Activated naive CD8-positive, alpha-beta T cell treated with anti-CD3 and anti-CD28 coated beads, Interleukin-2, amount 50 U/mL, for 24 hours (primary cell): Measurements from ENCODE around the gene ECT2L.
"Not testable (repeated sequence)": the region's sequence is repeated elsewhere in the genome, so short reads cannot be mapped to it uniquely, and the experiment has no call there.

Source experiments
- ATAC-seq: fragments of 150-1000 bp; cut with Tn5 transposase; one replicate; pipeline ENCODE4 v1.10.0; 2021
- DNase-seq: peaks from one replicate; pipeline ENCODE4 v3.0.0; 2021
- H3K27ac Mint-ChIP-seq: one replicate; pipeline ENCODE4 v1.8.0; 2021; ENCODE audit warnings: mild to moderate bottlenecking, mixed read lengths
- H3K27me3 Mint-ChIP-seq: one replicate; pipeline ENCODE4 v1.8.0; 2021; ENCODE audit warnings: mixed read lengths
- H3K36me3 Mint-ChIP-seq: one replicate; pipeline ENCODE4 v1.8.0; 2021; ENCODE audit warnings: low read depth, mixed read lengths
- H3K4me1 Mint-ChIP-seq: one replicate; pipeline ENCODE4 v1.8.0; 2021; ENCODE audit warnings: mixed read lengths
- H3K4me3 Mint-ChIP-seq: one replicate; pipeline ENCODE4 v1.8.0; 2021; ENCODE audit warnings: mild to moderate bottlenecking, moderate library complexity, mixed read lengths
- H3K9me3 Mint-ChIP-seq: one replicate; pipeline ENCODE4 v1.8.0; 2021; ENCODE audit warnings: mixed read lengths

ECT2L gene

DNA sequence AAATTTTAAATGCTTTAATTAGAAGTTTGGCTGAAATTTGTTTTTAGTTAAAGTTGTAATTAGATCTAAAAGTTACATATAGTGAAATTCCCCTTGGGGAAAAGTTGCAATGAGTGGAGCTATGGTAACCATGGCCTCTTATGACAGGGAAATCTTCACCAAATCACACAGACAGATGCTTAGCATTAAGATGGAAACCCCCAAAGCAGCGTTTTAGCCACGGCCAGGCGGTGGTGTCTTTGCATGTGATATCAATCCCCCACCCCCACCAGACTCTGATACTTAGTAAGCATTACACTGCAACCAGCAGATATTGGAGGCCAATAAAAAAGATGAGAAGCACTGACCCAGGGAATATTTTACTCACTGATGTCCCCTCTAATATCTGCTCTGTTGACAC is 116.4 kb downstream of the ECT2L start:
- H3K9me3 Mint-ChIP-seq: no peaks in the 10 kb centered on the region
- H3K36me3 Mint-ChIP-seq: peaks cover 55% of the 10 kb centered on the region
- H3K27ac Mint-ChIP-seq: no peak overlapping the region
- H3K27me3 Mint-ChIP-seq: no peaks in the 10 kb centered on the region
- no peaks in the 10 kb centered on the region for H3K4me1 Mint-ChIP-seq
- ATAC-seq: peak; percentile 40
- no peak for DNase-seq
- H3K4me3 Mint-ChIP-seq: no peak overlapping the region

DNA sequence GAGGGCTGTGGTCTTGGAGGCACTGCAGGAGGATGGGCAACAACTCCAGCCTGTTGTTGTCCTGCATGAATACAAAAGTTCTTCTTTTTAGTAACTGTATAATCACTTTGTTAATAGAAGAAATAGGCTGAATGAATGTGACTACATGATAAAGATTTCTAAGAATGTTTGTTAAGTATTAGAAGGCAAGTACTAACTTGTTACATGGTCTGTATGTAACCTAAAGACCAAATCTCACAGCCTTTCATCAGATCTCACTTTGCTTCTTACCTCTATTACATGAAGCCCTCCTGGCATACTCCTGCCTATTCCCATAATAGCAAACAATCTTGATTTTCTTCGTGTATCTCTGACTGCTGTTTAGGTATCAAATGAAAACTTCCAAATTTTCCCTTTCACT is 118.8 kb downstream of the ECT2L start:
- no peak overlapping the region for H3K4me3 Mint-ChIP-seq
- H3K27me3 Mint-ChIP-seq: no peaks in the 10 kb centered on the region
- H3K27ac Mint-ChIP-seq: no peak overlapping the region
- no peaks in the 10 kb centered on the region for H3K4me1 Mint-ChIP-seq
- no peaks in the 10 kb centered on the region for H3K9me3 Mint-ChIP-seq
- DNase-seq (no peak), ATAC-seq (no peak)
- peaks cover 44% of the 10 kb centered on the region for H3K36me3 Mint-ChIP-seq

DNA sequence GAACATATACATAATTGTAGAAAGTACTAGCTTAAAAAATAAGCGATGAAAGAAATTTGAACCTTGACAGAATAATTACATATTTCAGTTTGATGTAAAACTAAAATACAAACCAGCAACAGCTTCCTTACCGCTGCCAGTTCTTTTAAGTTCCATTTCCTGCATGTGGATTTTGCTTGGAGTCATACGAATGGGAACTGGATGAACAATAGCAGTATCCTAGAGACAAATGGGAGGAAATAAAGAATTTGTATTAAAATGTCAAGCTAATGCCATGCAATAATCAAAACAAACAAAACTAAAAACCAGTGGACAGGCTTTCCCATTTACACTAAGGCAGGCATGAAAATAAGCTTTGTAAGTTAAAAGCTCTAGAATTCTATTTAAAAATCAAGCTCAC is 125.0 kb downstream of the ECT2L start:
- peaks cover 18% of the 10 kb centered on the region for H3K36me3 Mint-ChIP-seq
- no peaks in the 10 kb centered on the region for H3K27me3 Mint-ChIP-seq
- ATAC-seq (no peak), DNase-seq (no peak)
- no peaks in the 10 kb centered on the region for H3K9me3 Mint-ChIP-seq
- H3K4me1 Mint-ChIP-seq: no peaks in the 10 kb centered on the region
- H3K27ac Mint-ChIP-seq: no peak overlapping the region
- H3K4me3 Mint-ChIP-seq: no peak overlapping the region

DNA sequence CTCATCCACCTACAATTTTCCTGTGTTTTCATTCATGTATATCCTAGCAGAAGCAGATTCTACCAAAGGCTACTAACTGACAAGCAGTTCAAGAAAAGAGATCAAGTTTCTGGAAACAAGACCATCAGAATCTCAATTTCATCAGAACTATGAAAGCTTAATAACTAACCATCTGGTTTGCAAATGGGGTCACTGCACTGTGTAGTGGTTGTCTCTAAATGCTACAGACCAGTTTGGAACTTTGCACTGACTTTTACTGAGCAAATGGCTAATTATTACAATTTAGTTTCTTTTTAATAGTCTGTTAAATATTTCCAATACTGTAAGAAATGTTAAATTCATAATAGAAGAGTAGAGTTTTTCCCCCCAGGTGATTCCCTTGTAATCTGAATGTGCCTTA is 127.7 kb downstream of the ECT2L start:
- H3K36me3 Mint-ChIP-seq: peaks cover 23% of the 10 kb centered on the region
- ATAC-seq: no peak

DNA sequence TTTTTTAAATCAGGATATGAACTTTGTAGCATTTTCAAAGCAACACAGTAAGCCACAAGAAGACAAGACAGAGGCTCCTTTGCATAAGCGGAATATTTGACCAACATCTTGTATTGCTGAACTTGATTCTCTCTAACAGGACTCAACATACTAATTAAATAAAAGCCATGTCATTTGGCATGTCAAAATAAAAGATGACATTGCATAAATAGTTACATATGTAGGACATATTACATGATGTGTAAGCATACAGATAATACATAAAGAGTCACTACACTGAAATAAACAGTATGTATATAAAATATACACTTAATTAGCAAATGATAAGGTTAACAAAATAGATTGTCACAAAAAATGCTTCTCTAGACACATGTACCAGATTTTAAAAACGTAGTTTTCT is 129.9 kb downstream of the ECT2L start:
- Mint-ChIP-seq H3K27ac (no peak overlapping the region), H3K4me3 (no peak overlapping the region), H3K36me3 (peaks cover 24% of the 10 kb centered on the region), H3K9me3 (no peaks in the 10 kb centered on the region), H3K4me1 (no peaks in the 10 kb centered on the region), H3K27me3 (no peaks in the 10 kb centered on the region)
- ATAC-seq: no peak
- DNase-seq: no peak

More for the DNA sequence above, 127.7 kb downstream of the ECT2L start:
- no peak for DNase-seq
- Mint-ChIP-seq H3K4me1 (no peaks in the 10 kb centered on the region), H3K9me3 (no peaks in the 10 kb centered on the region), H3K27ac (no peak overlapping the region), H3K27me3 (no peaks in the 10 kb centered on the region), H3K4me3 (no peak overlapping the region)

DNA sequence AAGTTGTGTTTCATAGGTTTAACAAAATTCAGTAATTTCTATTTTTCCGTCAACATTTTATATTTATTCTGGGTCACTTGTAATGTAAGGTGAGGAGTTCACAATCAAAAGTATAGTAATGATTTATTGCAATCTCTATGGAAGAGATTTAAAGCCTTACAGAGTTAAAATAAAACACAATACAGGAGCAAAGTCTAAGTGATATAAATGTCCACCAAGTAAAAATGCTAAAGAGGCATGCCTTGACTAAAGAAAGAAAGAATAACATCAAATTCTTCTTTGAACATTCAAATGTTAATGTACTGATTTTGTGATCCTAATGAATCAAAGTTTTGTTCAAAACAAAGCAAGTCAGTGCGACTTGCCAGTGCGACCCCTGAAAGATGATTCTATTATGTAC is 130.7 kb downstream of the ECT2L start:
- Mint-ChIP-seq H3K36me3 (peaks cover 24% of the 10 kb centered on the region), H3K4me1 (peaks cover 1% of the 10 kb centered on the region)
- ATAC-seq: no peak

DNA sequence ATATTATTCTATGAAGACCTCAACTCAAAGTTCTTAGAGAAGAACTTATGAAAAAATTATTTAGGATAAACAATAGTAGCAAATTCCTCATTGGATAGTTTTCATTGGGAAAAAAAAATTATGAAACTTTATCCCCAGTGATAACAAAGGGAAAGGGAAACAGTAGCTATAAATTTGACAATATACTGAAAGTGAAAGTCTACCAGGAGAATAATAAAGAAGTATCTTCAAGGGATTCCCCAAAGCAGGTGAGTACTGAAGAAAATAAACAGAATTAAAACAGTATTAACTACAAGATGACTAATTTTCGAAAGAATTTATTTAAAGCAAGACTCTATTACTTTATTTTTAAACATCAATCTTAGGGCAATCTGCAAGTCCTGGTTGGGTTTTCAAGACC is 135.8 kb downstream of the ECT2L start:
- H3K4me1 Mint-ChIP-seq: peaks cover 5% of the 10 kb centered on the region
- DNase-seq (no peak), ATAC-seq (no peak)
- no peak overlapping the region for H3K27ac Mint-ChIP-seq
- H3K27me3 Mint-ChIP-seq: no peaks in the 10 kb centered on the region
- no peaks in the 10 kb centered on the region for H3K9me3 Mint-ChIP-seq
- H3K4me3 Mint-ChIP-seq: no peak overlapping the region
- H3K36me3 Mint-ChIP-seq: peaks cover 37% of the 10 kb centered on the region

More for the DNA sequence above, 130.7 kb downstream of the ECT2L start:
- H3K27ac Mint-ChIP-seq: no peak overlapping the region
- no peaks in the 10 kb centered on the region for H3K27me3 Mint-ChIP-seq
- H3K4me3 Mint-ChIP-seq: no peak overlapping the region
- no peak for DNase-seq
- H3K9me3 Mint-ChIP-seq: no peaks in the 10 kb centered on the region

DNA sequence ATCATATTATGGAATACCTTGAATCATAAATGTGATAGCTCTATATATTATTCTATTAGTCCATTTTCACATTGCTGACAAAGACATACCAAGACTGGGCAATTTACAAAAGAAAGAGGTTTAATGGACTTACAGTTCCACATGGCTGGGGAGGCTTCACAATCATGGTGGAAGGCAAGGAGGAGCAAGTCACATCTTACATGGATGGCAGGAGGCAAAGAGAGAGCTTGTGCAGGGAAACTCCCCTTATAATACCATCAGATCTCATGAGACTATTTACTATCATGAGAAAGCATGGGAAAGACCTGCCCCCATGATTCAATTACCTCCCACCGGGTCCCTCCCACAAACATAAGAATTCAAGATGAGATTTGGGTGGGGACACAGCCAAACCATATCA is 141.0 kb downstream of the ECT2L start:
- H3K4me3 Mint-ChIP-seq, ATAC-seq: not testable (repeated sequence)

DNA sequence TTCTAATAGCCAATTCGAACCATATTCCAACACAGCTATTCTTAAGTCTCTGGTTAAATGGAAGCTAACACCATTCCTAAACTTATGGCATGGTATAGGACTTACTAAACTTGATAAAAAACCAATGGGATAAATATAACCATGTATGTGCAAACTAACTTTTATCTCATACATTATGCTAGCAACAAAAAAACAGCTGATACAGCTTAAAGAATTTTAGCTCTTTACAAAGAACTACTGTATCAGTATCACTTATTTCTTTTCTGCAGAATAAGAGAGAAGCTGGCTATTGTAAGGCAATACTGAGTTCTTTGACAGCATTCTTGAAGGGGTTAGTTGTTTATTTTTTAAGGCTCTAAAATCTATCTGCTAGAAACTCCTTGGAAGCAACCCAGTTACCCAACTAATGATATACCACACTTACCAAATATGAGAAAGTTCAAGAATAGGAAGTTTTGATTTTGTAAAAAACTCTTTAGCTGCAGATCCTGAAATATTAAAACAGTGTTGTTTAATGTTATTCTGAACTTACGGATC is 147.3 kb downstream of the ECT2L start:
- H3K9me3 Mint-ChIP-seq: no peaks in the 10 kb centered on the region
- ATAC-seq: no peak
- H3K27me3 Mint-ChIP-seq: no peaks in the 10 kb centered on the region
- H3K4me1 Mint-ChIP-seq: peaks cover 38% of the 10 kb centered on the region
- H3K27ac Mint-ChIP-seq: no peak overlapping the region
- no peak overlapping the region for H3K4me3 Mint-ChIP-seq
- DNase-seq: no peak
- peaks cover 58% of the 10 kb centered on the region for H3K36me3 Mint-ChIP-seq

More for the DNA sequence above, 141.0 kb downstream of the ECT2L start:
- H3K4me1 Mint-ChIP-seq, DNase-seq, H3K27me3 Mint-ChIP-seq, H3K27ac Mint-ChIP-seq, H3K9me3 Mint-ChIP-seq: not testable (repeated sequence)
- peaks cover 65% of the 10 kb centered on the region for H3K36me3 Mint-ChIP-seq

DNA sequence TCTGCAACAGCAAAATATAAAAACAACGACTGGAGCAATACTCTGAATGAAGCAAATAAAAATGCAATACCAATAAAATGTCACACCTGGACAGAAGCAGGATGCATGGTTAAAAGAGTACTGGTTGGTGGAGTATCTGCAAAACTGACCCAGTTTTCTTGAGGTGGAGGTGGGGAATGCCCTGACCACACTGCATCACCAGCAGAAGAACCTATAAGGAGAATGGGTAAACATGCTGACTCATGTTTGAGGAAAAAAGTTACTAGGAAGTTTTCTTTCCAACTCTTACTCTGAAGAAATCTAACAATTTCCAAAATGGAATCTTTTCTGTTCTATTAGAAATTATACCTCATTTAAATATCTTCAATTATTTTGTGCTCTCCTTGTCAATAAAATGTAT is 148.5 kb downstream of the ECT2L start:
- peaks cover 50% of the 10 kb centered on the region for H3K36me3 Mint-ChIP-seq
- peak; percentile 19 for DNase-seq
- ATAC-seq: no peak
- no peaks in the 10 kb centered on the region for H3K9me3 Mint-ChIP-seq
- H3K4me1 Mint-ChIP-seq: peaks cover 49% of the 10 kb centered on the region
- H3K27ac Mint-ChIP-seq: no peak overlapping the region
- H3K4me3 Mint-ChIP-seq: no peak overlapping the region
- H3K27me3 Mint-ChIP-seq: no peaks in the 10 kb centered on the region

DNA sequence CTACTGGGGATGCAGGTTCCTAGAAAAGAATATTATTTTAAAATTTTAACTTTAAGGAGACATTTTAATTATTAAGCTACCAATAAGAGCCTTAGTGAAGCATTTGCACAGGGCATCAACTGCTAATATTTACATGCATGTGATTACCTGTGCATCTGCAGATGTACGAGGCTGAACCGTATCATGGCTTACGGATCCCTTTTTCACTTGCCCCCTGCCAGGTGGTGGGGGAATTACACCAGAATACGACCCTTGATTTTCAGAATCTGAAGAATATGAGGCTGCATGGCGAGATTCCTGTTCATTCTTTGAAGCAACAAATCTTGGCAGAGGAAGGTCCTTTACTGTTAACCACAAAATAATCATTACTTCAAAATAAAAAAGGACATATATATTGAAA is 149.5 kb downstream of the ECT2L start:
- no peak for ATAC-seq
- Mint-ChIP-seq H3K4me1 (peaks cover 56% of the 10 kb centered on the region), H3K27me3 (no peaks in the 10 kb centered on the region), H3K36me3 (peaks cover 43% of the 10 kb centered on the region), H3K27ac (no peak overlapping the region), H3K4me3 (no peak overlapping the region), H3K9me3 (no peaks in the 10 kb centered on the region)
- no peak for DNase-seq

DNA sequence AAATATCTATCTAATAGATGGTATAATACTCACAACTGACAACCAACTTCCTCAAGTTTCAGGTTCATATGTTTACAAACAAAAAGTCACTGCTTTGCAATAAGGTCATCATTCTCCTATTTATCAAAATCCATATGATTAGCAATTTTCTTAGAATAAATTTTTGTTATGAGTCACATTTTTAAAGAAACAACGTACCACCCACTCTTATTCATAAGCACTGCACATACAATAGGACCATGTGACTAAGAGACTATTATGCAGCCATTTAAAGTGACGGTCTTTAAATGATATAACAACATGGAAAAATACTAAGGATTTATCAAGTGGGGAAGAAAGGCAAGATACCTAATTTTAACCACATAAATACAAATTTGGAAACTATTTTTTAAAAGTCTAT is 152.1 kb downstream of the ECT2L start:
- DNase-seq (no peak), ATAC-seq (no peak)
- Mint-ChIP-seq H3K9me3 (no peaks in the 10 kb centered on the region), H3K27ac (peak overlapping the region; percentile 87), H3K4me1 (peaks cover 66% of the 10 kb centered on the region), H3K4me3 (no peak overlapping the region), H3K27me3 (no peaks in the 10 kb centered on the region), H3K36me3 (peaks cover 29% of the 10 kb centered on the region)

DNA sequence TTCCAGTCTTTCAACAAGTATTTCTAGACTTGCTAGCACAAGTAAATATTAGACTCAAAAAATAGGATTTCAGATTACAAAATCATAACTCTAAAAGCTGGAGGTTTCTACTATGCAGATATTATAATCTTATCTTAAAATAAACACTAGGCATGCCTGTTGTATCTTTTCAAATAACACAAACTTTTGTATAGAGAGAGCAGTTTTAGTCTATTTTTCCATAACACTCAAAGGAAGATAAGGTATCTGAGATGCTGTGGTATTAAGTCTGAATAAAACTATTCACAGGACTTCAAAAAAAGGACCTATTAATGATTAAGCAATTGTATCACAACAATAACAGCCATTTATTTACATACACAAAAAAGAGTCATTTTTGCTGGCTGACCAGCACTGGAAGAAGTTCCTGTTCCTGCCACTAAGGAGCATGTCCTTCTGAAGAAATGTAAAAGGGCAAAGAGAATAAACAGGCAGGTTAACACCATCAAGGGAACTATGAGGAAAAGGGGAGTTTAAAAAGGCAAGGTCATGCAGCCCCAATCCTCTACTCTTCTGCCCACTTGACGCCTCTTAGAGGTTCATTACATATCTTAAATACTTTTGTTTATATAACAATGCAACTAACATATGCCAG is 152.8 kb downstream of the ECT2L start:
- no peak for ATAC-seq
- no peaks in the 10 kb centered on the region for H3K9me3 Mint-ChIP-seq
- no peak for DNase-seq
- H3K27ac Mint-ChIP-seq: peak overlapping the region; percentile 46
- peaks cover 73% of the 10 kb centered on the region for H3K4me1 Mint-ChIP-seq
- H3K4me3 Mint-ChIP-seq: no peak overlapping the region
- H3K36me3 Mint-ChIP-seq: peaks cover 26% of the 10 kb centered on the region
- H3K27me3 Mint-ChIP-seq: no peaks in the 10 kb centered on the region

DNA sequence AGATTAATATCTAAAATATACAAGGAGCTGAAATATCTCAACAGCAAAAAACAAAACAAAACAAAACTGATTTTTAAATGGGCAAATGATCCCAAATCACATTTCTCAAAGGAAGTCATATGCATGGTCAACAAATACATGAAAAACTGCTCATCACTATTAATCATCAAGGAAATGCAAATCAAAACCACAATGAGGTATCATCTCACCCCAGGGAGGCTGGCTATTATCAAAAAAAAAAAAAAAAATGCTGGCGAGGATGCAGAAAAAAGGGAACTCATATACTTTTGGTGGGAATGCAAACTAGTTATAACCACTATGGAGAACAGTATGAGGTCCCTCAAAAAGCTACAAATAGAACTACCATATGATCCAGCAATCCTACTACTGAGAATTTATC is 157.6 kb downstream of the ECT2L start:
- ATAC-seq (peak; percentile 46), DNase-seq (no peak)
- Mint-ChIP-seq H3K27ac (no peak overlapping the region), H3K9me3 (no peaks in the 10 kb centered on the region), H3K36me3 (peaks cover 4% of the 10 kb centered on the region), H3K27me3 (no peaks in the 10 kb centered on the region), H3K4me1 (peaks cover 67% of the 10 kb centered on the region), H3K4me3 (peak overlapping the region; percentile 41)
